ENCODE results near the gene SS18. TPM values are rescaled to one million over a fixed set of nuclear protein-coding genes. Genes with fewer than 3 reads are reported as not detected.

The SS18 gene
- total RNA-seq, 1 experiment from 2014 or later = 98.7 TPM

DNA sequence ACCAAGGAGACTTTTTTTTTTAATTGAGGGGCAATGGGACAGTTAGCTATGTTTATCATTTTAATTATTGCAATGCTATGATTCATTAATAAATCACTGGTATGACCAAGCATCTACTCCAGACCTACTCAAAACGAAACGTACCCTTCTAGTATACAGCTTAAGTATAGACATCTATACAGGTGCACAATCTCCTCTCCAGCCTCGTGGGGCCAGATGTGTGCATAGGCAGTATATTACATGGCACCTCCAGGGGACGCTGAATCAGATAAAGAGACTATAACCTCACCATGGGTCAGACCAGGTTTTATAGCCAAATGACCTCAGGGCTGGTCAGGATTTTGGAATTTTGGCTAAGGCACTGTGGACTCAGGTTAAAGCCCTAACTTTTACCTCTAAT lies 86.6 kb downstream of the SS18 start:
- no peak overlapping the region for H3K9ac ChIP-seq (ENCODE audit: low read length)
- no peak overlapping the region for H3K27ac ChIP-seq (ENCODE audit: low read length)
- DNase-seq (no peak), ATAC-seq (peak; percentile 27; the same call in 1 of the 2 replicates)
- H3K9me2 ChIP-seq (replicated peaks; ENCODE audit: low read length) = no peaks in the 10 kb centered on the region
- no peak overlapping the region for H3K4me3 ChIP-seq (ENCODE audit: low read length)
- ChIA-PET POLR2A (ENCODE audit: unreplicated experiment) (no interaction called here), CTCF (no interaction called here)
- no peak overlapping the region for H2AFZ ChIP-seq (ENCODE audit: low read length)
- TF ChIP-seq EZH2 (IDR thresholded peaks at IDR 0.05; ENCODE audit: low read length, unreplicated experiment) (no peak), EZH2phosphoT487 (IDR thresholded peaks at IDR 0.05; ENCODE audit: borderline replicate concordance, low read length) (no peak)
- TF ChIP-seq, protein P1, sequence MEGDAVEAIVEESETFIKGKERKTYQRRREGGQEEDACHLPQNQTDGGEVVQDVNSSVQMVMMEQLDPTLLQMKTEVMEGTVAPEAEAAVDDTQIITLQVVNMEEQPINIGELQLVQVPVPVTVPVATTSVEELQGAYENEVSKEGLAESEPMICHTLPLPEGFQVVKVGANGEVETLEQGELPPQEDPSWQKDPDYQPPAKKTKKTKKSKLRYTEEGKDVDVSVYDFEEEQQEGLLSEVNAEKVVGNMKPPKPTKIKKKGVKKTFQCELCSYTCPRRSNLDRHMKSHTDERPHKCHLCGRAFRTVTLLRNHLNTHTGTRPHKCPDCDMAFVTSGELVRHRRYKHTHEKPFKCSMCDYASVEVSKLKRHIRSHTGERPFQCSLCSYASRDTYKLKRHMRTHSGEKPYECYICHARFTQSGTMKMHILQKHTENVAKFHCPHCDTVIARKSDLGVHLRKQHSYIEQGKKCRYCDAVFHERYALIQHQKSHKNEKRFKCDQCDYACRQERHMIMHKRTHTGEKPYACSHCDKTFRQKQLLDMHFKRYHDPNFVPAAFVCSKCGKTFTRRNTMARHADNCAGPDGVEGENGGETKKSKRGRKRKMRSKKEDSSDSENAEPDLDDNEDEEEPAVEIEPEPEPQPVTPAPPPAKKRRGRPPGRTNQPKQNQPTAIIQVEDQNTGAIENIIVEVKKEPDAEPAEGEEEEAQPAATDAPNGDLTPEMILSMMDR (conservative IDR thresholded peaks at IDR 0.05; ENCODE audit: low read depth, low read length) = no peak
- H3K79me2 ChIP-seq (ENCODE audit: low read length) = no peaks in the 10 kb centered on the region
- H3F3A ChIP-seq (ENCODE audit: low read length, unreplicated experiment) = no peaks in the 10 kb centered on the region
- no peak overlapping the region for H3K4me2 ChIP-seq (ENCODE audit: low read length)
- H3K36me3 ChIP-seq (ENCODE audit: low read depth, low read length) = no peaks in the 10 kb centered on the region
- no TSS peak for BruUV-seq (replicated peaks)
- H4K20me1 ChIP-seq (ENCODE audit: low read length) = no peaks in the 10 kb centered on the region
- no peaks in the 10 kb centered on the region for H3K9me3 ChIP-seq (ENCODE audit: low read length)
- H3K4me1 ChIP-seq (ENCODE audit: insufficient read depth, low read length) = no peaks in the 10 kb centered on the region
- intact Hi-C loops (cut with micrococcal nuclease) = no loop called here
- H3K27me3 ChIP-seq (ENCODE audit: low read length) = no peaks in the 10 kb centered on the region

DNA sequence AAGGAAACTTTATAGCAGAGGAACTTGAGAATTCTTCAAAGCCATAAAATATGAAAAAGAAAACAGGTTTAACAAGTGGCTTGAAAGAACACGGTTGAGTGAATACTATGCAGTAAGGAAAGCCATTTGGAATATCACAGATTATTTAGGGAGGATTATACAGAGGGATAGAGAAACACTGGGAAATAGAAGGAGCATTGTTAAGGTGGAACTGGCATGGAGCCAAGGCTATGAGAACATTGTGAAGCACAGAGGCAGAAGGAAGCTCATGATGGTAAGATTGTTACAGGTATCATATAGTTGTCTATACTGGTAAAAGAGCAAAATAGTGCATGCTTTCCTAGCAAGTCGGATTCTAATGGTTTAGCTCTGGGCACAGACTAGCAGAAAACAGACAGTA lies 87.1 kb downstream of the SS18 start:
- no peak for TF ChIP-seq EZH2 (IDR thresholded peaks at IDR 0.05; ENCODE audit: low read length, unreplicated experiment)
- TF ChIP-seq, protein P1 (conservative IDR thresholded peaks at IDR 0.05; ENCODE audit: low read depth, low read length) = no peak
- TF ChIP-seq EZH2phosphoT487 (IDR thresholded peaks at IDR 0.05; ENCODE audit: borderline replicate concordance, low read length) = no peak
- BruUV-seq (replicated peaks) = no TSS peak
- H3K27me3 ChIP-seq (ENCODE audit: low read length) = no peaks in the 10 kb centered on the region
- ChIA-PET POLR2A (ENCODE audit: unreplicated experiment) (no interaction called here), CTCF (no interaction called here)
- no peak overlapping the region for H3K9ac ChIP-seq (ENCODE audit: low read length)
- H3K9me3 ChIP-seq (ENCODE audit: low read length) = no peaks in the 10 kb centered on the region
- no peak for ATAC-seq
- H4K20me1 ChIP-seq (ENCODE audit: low read length) = no peaks in the 10 kb centered on the region
- DNase-seq = peak; percentile 14
- H2AFZ ChIP-seq (ENCODE audit: low read length) = no peak overlapping the region
- no peaks in the 10 kb centered on the region for H3K4me1 ChIP-seq (ENCODE audit: insufficient read depth, low read length)
- no peak overlapping the region for H3K27ac ChIP-seq (ENCODE audit: low read length)
- no peaks in the 10 kb centered on the region for H3K79me2 ChIP-seq (ENCODE audit: low read length)
- H3K9me2 ChIP-seq (replicated peaks; ENCODE audit: low read length) = no peaks in the 10 kb centered on the region
- no peaks in the 10 kb centered on the region for H3F3A ChIP-seq (ENCODE audit: low read length, unreplicated experiment)
- no peak overlapping the region for H3K4me2 ChIP-seq (ENCODE audit: low read length)
- H3K36me3 ChIP-seq (ENCODE audit: low read depth, low read length) = no peaks in the 10 kb centered on the region
- no peak overlapping the region for H3K4me3 ChIP-seq (ENCODE audit: low read length)
- intact Hi-C loops (cut with micrococcal nuclease) = no loop called here

DNA sequence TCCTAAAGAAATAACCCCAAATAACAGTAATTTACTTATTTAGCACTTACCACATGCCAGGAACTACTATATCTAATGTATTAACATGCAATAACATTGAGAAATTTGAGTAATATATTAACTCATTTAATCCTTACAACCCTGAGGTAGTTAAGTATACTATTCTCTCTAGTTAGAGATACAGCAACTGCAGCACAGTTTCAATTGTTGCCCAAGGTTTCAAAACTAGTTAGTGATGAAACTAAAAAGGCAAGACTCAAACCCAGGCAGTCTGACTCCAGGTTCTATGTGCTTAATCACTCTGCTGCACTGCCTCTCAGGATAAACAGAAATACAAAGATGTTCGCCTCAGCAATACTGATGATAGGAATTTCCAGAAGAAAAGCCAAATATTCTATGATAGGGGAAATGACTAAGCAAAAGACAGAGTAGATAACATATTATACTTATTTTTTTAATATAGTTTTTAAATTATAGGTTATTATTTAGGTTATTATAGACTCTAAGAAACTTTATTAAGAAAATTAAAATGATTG lies 88.0 kb downstream of the SS18 start:
- intact Hi-C loops (cut with micrococcal nuclease) = no loop called here
- DNase-seq (no peak), ATAC-seq (no peak)
- Histone ChIP-seq H3K36me3 (ENCODE audit: low read depth, low read length) (no peaks in the 10 kb centered on the region), H3K27ac (ENCODE audit: low read length) (no peak overlapping the region), H3K9me2 (replicated peaks; ENCODE audit: low read length) (no peaks in the 10 kb centered on the region), H3K4me2 (ENCODE audit: low read length) (no peak overlapping the region), H3K4me3 (ENCODE audit: low read length) (no peak overlapping the region), H3K9me3 (ENCODE audit: low read length) (no peaks in the 10 kb centered on the region), H3K79me2 (ENCODE audit: low read length) (no peaks in the 10 kb centered on the region), H3F3A (ENCODE audit: low read length, unreplicated experiment) (no peaks in the 10 kb centered on the region), H3K4me1 (ENCODE audit: insufficient read depth, low read length) (no peaks in the 10 kb centered on the region), H4K20me1 (ENCODE audit: low read length) (no peaks in the 10 kb centered on the region), H2AFZ (ENCODE audit: low read length) (no peak overlapping the region), H3K27me3 (ENCODE audit: low read length) (no peaks in the 10 kb centered on the region), H3K9ac (ENCODE audit: low read length) (no peak overlapping the region)
- ChIA-PET CTCF (no interaction called here), POLR2A (ENCODE audit: unreplicated experiment) (no interaction called here)
- TF ChIP-seq, protein P1 (conservative IDR thresholded peaks at IDR 0.05; ENCODE audit: low read depth, low read length) = no peak
- TF ChIP-seq EZH2phosphoT487 (IDR thresholded peaks at IDR 0.05; ENCODE audit: borderline replicate concordance, low read length) = no peak
- no peak for TF ChIP-seq EZH2 (IDR thresholded peaks at IDR 0.05; ENCODE audit: low read length, unreplicated experiment)
- no TSS peak for BruUV-seq (replicated peaks)
